Hepatocyte (in vitro differentiated cells): ENCODE data around the gene OTUD4.

ENCODE experiments used
- EZH2phosphoT487 ChIP-seq: fragments of 200-600 bp; sonication (generic); IDR thresholded peaks from one replicate; pipeline ENCODE4 v1.6.1; 2018; ENCODE audit warnings: antibody characterized with exemption, mild to moderate bottlenecking, low read depth, moderate library complexity; ENCODE audit not compliant: unreplicated experiment, severe bottlenecking
- TF ChIP-seq, protein P1 (sequence below): fragments of 200-600 bp; sonication (generic); IDR thresholded peaks from 2 replicates; pipeline ENCODE4 v1.5.1; 2016; ENCODE audit warnings: antibody characterized with exemption, mild to moderate bottlenecking; ENCODE audit not compliant: poor library complexity

- TF ChIP-seq, protein P1, sequence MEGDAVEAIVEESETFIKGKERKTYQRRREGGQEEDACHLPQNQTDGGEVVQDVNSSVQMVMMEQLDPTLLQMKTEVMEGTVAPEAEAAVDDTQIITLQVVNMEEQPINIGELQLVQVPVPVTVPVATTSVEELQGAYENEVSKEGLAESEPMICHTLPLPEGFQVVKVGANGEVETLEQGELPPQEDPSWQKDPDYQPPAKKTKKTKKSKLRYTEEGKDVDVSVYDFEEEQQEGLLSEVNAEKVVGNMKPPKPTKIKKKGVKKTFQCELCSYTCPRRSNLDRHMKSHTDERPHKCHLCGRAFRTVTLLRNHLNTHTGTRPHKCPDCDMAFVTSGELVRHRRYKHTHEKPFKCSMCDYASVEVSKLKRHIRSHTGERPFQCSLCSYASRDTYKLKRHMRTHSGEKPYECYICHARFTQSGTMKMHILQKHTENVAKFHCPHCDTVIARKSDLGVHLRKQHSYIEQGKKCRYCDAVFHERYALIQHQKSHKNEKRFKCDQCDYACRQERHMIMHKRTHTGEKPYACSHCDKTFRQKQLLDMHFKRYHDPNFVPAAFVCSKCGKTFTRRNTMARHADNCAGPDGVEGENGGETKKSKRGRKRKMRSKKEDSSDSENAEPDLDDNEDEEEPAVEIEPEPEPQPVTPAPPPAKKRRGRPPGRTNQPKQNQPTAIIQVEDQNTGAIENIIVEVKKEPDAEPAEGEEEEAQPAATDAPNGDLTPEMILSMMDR: no peak
- no peak for TF ChIP-seq EZH2phosphoT487
Measured at GRCh38 chr4:145200366-145200765, 20.0 kb upstream of the OTUD4 start.
